Measurements from ENCODE around the gene ATP7B.

- TF ChIP-seq, protein P1, sequence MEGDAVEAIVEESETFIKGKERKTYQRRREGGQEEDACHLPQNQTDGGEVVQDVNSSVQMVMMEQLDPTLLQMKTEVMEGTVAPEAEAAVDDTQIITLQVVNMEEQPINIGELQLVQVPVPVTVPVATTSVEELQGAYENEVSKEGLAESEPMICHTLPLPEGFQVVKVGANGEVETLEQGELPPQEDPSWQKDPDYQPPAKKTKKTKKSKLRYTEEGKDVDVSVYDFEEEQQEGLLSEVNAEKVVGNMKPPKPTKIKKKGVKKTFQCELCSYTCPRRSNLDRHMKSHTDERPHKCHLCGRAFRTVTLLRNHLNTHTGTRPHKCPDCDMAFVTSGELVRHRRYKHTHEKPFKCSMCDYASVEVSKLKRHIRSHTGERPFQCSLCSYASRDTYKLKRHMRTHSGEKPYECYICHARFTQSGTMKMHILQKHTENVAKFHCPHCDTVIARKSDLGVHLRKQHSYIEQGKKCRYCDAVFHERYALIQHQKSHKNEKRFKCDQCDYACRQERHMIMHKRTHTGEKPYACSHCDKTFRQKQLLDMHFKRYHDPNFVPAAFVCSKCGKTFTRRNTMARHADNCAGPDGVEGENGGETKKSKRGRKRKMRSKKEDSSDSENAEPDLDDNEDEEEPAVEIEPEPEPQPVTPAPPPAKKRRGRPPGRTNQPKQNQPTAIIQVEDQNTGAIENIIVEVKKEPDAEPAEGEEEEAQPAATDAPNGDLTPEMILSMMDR (IDR thresholded peaks at IDR 0.05): peak in 1 of 4 experiments; percentile 11
- TF ChIP-seq POLR2A (IDR thresholded peaks at IDR 0.05) (no peak), EP300 (IDR thresholded peaks at IDR 0.05) (no peak), POLR2AphosphoS5 (IDR thresholded peaks at IDR 0.05) (no peak)
Measured at GRCh38 chr13:52010890-52011631, at the start of gene ATP7B.
